ENCODE data around the gene LCLAT1.

DNA sequence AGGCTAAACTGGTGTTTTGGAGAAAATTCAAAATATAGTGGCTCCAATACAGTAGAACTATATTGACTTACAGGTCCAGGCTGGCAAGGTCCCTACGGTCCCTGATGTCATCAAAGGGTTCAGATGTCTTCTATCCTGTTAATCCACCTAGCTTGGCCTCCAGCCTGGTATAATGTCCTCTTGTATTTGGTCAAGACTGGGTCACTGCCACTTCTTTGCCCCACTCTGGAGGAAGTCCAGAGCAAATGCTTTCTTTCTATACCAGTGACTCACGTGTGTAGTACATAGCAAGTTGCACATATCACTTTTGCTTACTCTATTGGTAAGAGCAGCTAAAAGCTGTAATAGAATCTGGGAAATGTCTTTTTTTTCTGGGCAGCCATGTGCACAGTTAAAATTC, 80.8 kb downstream of the LCLAT1 start:
- TF ChIP-seq POLR2A (IDR thresholded peaks at IDR 0.05; ENCODE audit: low read length) (no peak), GATA1 (IDR thresholded peaks at IDR 0.05; ENCODE audit: low read depth, low read length) (no peak)

All from erythroblast (primary cell).